ENCODE measurements around the gene PCSK4. TPM values are rescaled to one million over a fixed set of nuclear protein-coding genes. Genes with fewer than 3 reads are reported as not detected.

Gene PCSK4
- total and polyA plus RNA-seq, 2 of the 13 experiments (the other 11 are each of a cell fraction or from before 2014, with no cell fraction given) = 2.0 to 2.7 TPM

DNA sequence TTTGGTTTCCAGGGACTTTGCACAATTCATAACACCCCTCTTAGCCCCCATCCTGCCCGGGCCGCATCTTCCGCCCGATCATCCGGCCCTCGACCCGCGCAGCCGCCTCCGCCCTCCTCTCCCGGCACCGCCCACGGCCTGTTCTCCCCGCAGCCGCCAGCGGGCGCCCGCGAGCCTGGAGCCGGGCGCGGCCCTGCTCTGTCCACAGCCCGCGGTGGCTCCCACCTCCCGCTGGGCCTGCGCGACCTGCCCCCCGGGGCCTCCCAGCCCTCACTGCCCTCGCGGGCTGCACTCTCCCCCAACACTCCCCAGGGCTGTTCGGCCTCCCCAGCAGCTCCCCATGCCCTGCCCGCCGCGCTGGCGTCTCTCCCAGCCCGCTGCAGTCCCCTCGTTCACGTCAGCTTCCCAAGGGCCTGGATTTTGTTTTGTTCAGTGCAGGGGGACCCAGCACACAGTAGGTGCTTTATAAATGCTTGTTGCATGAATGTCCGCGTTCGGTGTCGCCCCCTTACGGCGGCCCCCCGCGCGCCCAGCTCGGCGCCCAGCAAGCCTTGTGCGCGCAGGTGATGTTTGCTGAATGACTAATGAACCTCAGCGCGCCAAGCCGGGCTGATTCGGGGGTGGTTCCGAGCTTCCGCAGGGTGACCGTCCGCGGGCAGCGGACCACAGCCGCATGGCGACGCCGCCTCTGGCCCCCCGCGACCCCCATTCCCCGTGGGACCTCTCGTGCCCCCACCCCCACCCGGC is 44.8 kb downstream of the PCSK4 start:
- CTCF ChIA-PET (ENCODE audit: low intra/inter-chr PET ratio, low total read pairs) = interaction anchor here (0.9 kb wide), 1 partner anchor 68 kb away, joined by 8 read pairs; the partner anchor contains the start of gene ADAMTSL5
- Histone ChIP-seq H3K27me3 (ENCODE audit: control insufficient read depth in 1 of 2, insufficient read depth in 2 of 2, low read length in 2 of 2) (peaks cover 4 to 38% of the 10 kb centered on the region in 2 experiments), H3K36me3 (replicated peaks in 1 of 2; ENCODE audit: control insufficient read depth in 1 of 2, insufficient read depth in 2 of 2, low read length in 2 of 2) (peaks cover 10 to 22% of the 10 kb centered on the region in 2 experiments; a peak in 4 of 5 replicates), H4K20me1 (ENCODE audit: insufficient read depth, low read length) (peaks cover 29% of the 10 kb centered on the region; the same call in 1 of the 2 replicates), H3K79me2 (ENCODE audit: insufficient read depth, low read length) (peaks cover 9% of the 10 kb centered on the region), H3K27ac (ENCODE audit: extremely low read length, insufficient read depth, low read length) (no peak overlapping the region), H3K4me3 (replicated peaks in 1 of 3; ENCODE audit: insufficient read depth in 1 of 3, low read depth in 2 of 3, low read length in 3 of 3) (peak overlapping the region; percentile 59 to 78 (median 64); a peak in 5 of 6 replicates), H3K4me2 (ENCODE audit: low read depth, low read length) (peak overlapping the region; percentile 92), H3K4me1 (ENCODE audit: insufficient read depth, low read length) (peaks cover 30% of the 10 kb centered on the region), H3K9ac (ENCODE audit: insufficient read depth, low read depth, low read length) (peak overlapping the region; percentile 47), H2AFZ (ENCODE audit: low read length) (no peak overlapping the region), H3K9me3 (ENCODE audit: low read length) (no peaks in the 10 kb centered on the region)
- BruUV-seq (replicated peaks) = no TSS peak
- in situ Hi-C loops (cut with HindIII; ENCODE audit: extremely low pct_ligation_motif_present, low pct_unique_long_range_greater_than_20kb) (no loop called here), intact Hi-C loops (cut with micrococcal nuclease; ENCODE audit: unreplicated experiment) (no loop called here)
- WGBS (ENCODE audit: low lambda C conversion rate) = 3% methylated on average over 27 of the region's 70 CpGs
- peak; percentile 84 for ATAC-seq
- DNase-seq (ENCODE audit: low spot score) = peak; percentile 37
- POLR2A ChIA-PET = interaction anchor here (0.6 to 3.1 kb wide), 8 partner anchors 8 to 176 kb away, joined by 3 to 9 read pairs (median 3); partner anchors contain the start of genes CIRBP and REEP6
- no peak for FAIRE-seq
- no peak for TF ChIP-seq TCF7L2 (IDR thresholded peaks at IDR 0.05; ENCODE audit: low read depth, low read length)
- TF ChIP-seq YEATS4 (CRISPR knock-in tag; IDR thresholded peaks at IDR 0.05; ENCODE audit: borderline replicate concordance) = no peak; the same call in 1 of the 2 replicates
- TF ChIP-seq GTF2F1 (IDR thresholded peaks at IDR 0.05; ENCODE audit: low read length) = no peak
- TF ChIP-seq ZNF878 (CRISPR knock-in tag; IDR thresholded peaks at IDR 0.05) = no peak
- TF ChIP-seq RORA (CRISPR knock-in tag; IDR thresholded peaks at IDR 0.05) = no peak
- TF ChIP-seq IKZF4 (CRISPR knock-in tag; IDR thresholded peaks at IDR 0.05; ENCODE audit: borderline replicate concordance, low read depth, not compliant biosample characterization) = no peak
- TF ChIP-seq TGIF2 (CRISPR knock-in tag; IDR thresholded peaks at IDR 0.05) = no peak
- TF ChIP-seq MTF2 (CRISPR knock-in tag; IDR thresholded peaks at IDR 0.05; ENCODE audit: borderline replicate concordance) = peak; percentile 74
- peak; percentile 66; the same call in 1 of the 2 replicates for TF ChIP-seq ZSCAN21 (CRISPR knock-in tag; IDR thresholded peaks at IDR 0.05; ENCODE audit: borderline replicate concordance)
- no peak for TF ChIP-seq CREB1 (IDR thresholded peaks at IDR 0.05)
- no peak for TF ChIP-seq CREB1 (CRISPR knock-in tag; IDR thresholded peaks at IDR 0.05)
- TF ChIP-seq ZFP37 (CRISPR knock-in tag; IDR thresholded peaks at IDR 0.05; ENCODE audit: borderline replicate concordance) = no peak
- TF ChIP-seq ZNF746 (CRISPR knock-in tag; IDR thresholded peaks at IDR 0.05) = no peak
- TF ChIP-seq NCOA1 (CRISPR knock-in tag; IDR thresholded peaks at IDR 0.05) = no peak
- no peak for TF ChIP-seq POLR2AphosphoS5 (IDR thresholded peaks at IDR 0.05; ENCODE audit: low read depth, low read length)
- no peak for TF ChIP-seq RFX3 (CRISPR knock-in tag; IDR thresholded peaks at IDR 0.05)
- TF ChIP-seq SP5 (CRISPR knock-in tag; IDR thresholded peaks at IDR 0.05; ENCODE audit: borderline replicate concordance, low read depth) = peak; percentile 33; the same call in 1 of the 2 replicates
- TF ChIP-seq RARA (CRISPR knock-in tag; IDR thresholded peaks at IDR 0.05) = no peak
- TF ChIP-seq EEA1 (CRISPR knock-in tag; IDR thresholded peaks at IDR 0.05; ENCODE audit: borderline replicate concordance) = peak; percentile 67; the same call in 1 of the 2 replicates
- TF ChIP-seq KMT2B (CRISPR knock-in tag; IDR thresholded peaks at IDR 0.05) = no peak
- TF ChIP-seq, protein P1, sequence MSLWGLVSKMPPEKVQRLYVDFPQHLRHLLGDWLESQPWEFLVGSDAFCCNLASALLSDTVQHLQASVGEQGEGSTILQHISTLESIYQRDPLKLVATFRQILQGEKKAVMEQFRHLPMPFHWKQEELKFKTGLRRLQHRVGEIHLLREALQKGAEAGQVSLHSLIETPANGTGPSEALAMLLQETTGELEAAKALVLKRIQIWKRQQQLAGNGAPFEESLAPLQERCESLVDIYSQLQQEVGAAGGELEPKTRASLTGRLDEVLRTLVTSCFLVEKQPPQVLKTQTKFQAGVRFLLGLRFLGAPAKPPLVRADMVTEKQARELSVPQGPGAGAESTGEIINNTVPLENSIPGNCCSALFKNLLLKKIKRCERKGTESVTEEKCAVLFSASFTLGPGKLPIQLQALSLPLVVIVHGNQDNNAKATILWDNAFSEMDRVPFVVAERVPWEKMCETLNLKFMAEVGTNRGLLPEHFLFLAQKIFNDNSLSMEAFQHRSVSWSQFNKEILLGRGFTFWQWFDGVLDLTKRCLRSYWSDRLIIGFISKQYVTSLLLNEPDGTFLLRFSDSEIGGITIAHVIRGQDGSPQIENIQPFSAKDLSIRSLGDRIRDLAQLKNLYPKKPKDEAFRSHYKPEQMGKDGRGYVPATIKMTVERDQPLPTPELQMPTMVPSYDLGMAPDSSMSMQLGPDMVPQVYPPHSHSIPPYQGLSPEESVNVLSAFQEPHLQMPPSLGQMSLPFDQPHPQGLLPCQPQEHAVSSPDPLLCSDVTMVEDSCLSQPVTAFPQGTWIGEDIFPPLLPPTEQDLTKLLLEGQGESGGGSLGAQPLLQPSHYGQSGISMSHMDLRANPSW (CRISPR knock-in tag; IDR thresholded peaks at IDR 0.05; ENCODE audit: borderline replicate concordance) = no peak
- TF ChIP-seq ZNF761 (CRISPR knock-in tag; conservative IDR thresholded peaks at IDR 0.05) = no peak
- TF ChIP-seq ZNF670 (CRISPR knock-in tag; IDR thresholded peaks at IDR 0.05; ENCODE audit: borderline replicate concordance) = no peak
- no peak for TF ChIP-seq ZBTB20 (CRISPR knock-in tag; IDR thresholded peaks at IDR 0.05; ENCODE audit: borderline replicate concordance, low read depth)

Data from HepG2 (cell line).